Tibial artery (tissue), 4 donors: ENCODE measurements around the gene NEK7.

Experiments used
- DNase-seq, 2 donors: peaks; one replicate each; pipeline ENCODE4 v3.0.0-alpha.2; 2019
- H3K27ac ChIP-seq, 2 donors: fragments of 200-600 bp; sonication (generic) in 1 of 2; 1 replicate in 1 of 2; 2 replicates in 1 of 2; pipeline ENCODE4 v1.5.1; 2018 to 2019; ENCODE audit warnings: mild to moderate bottlenecking in 1 of 2
- H3K27me3 ChIP-seq, 2 donors: fragments of 200-600 bp; sonication (generic) in 1 of 2; one replicate each; pipeline versions ENCODE4 v1.5.1 to v1.6.0; 2016 to 2019
- H3K36me3 ChIP-seq, 3 donors: fragments of 200-600 bp; sonication (generic) in 2 of 3; one replicate each; pipeline ENCODE4 v1.5.1; 2016 to 2019; ENCODE audit warnings: mild to moderate bottlenecking in 2 of 3
- H3K4me1 ChIP-seq, 4 donors: fragments of 200-600 bp; sonication (generic) in 2 of 4; 1 replicate in 3 of 4; 2 replicates in 1 of 4; pipeline ENCODE4 v1.5.1; 2016 to 2019
- H3K4me3 ChIP-seq, 2 donors: fragments of 200-600 bp; sonication (generic) in 1 of 2; 1 replicate in 1 of 2; 2 replicates in 1 of 2; pipeline ENCODE4 v1.5.1; 2018 to 2019; ENCODE audit warnings: mild to moderate bottlenecking in 2 of 2
- H3K9me3 ChIP-seq, 3 donors: fragments of 200-600 bp; sonication (generic) in 1 of 3; one replicate each; pipeline ENCODE4 v1.5.1; 2016 to 2019
- CTCF ChIP-seq, 2 experiments: fragments of 200-600 bp in 1 of 2; fragments of 450-650 bp in 1 of 2; IDR thresholded peaks; one replicate each; pipeline ENCODE4 v1.5.1; 2017 to 2019; ENCODE audit warnings: antibody characterized with exemption in 2 of 2, mild to moderate bottlenecking in 1 of 2, moderate library complexity in 1 of 2
- intact Hi-C: fragments of 100-400 bp; cut with DNase I; formaldehyde crosslinking; loops from one replicate; pipeline ENCODE4 v1.15.0; 2023; ENCODE audit warnings: low total_unique reads

Gene NEK7

DNA sequence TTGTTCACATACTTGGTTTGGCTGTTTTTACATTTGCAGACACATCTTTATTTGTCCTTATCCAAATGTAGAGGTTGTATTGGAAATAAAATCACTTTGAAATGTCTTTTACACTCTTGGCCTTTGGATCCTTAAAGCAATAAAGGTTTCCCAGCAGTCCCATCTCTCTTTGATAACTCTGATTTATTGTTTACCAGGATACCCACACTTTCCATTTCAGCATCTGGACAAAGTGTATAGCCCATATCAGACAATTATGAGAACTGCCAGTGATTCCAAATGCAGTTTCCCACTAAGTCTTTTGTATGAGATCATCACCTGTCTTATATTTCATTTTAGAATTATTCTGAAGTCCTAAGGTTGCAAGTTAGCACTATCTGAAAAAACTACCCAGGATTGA lies 114.7 kb downstream of the NEK7 start:
- Histone ChIP-seq H3K4me3 (no peak overlapping the region), H3K4me1 (peaks cover 0 to 37% (median 3%) of the 10 kb centered on the region in 4 donors), H3K36me3 (no peaks in the 10 kb centered on the region), H3K27ac (no peak overlapping the region), H3K9me3 (no peaks in the 10 kb centered on the region), H3K27me3 (no peaks in the 10 kb centered on the region)
- no peak for TF ChIP-seq CTCF (IDR thresholded peaks at IDR 0.05)
- intact Hi-C loops, result no loop called here
- no peak for DNase-seq

- Histone ChIP-seq H3K27me3 (no peaks in the 10 kb centered on the region), H3K9me3 (no peaks in the 10 kb centered on the region)
- intact Hi-C loops, result no loop called here
Measured at GRCh38 chr1:198272492-198272891, 115.7 kb downstream of the NEK7 start.

GRCh38 chr1:198273748-198274295 lies 117.0 kb downstream of the NEK7 start:
- Histone ChIP-seq H3K27me3 (no peaks in the 10 kb centered on the region), H3K27ac (no peak overlapping the region), H3K4me1 (peaks cover 0 to 23% (median 3%) of the 10 kb centered on the region in 4 donors), H3K36me3 (no peaks in the 10 kb centered on the region), H3K4me3 (no peak overlapping the region), H3K9me3 (no peaks in the 10 kb centered on the region)
- TF ChIP-seq CTCF (IDR thresholded peaks at IDR 0.05), result no peak
- DNase-seq, result no peak
- intact Hi-C loops, result no loop called here

More at GRCh38 chr1:198272492-198272891, 115.7 kb downstream of the NEK7 start:
- DNase-seq, result no peak
- Histone ChIP-seq H3K27ac (no peak overlapping the region), H3K4me3 (no peak overlapping the region), H3K36me3 (no peaks in the 10 kb centered on the region), H3K4me1 (peaks cover 0 to 36% (median 3%) of the 10 kb centered on the region in 4 donors)
- no peak for TF ChIP-seq CTCF (IDR thresholded peaks at IDR 0.05)

- H3K36me3 ChIP-seq, result no peaks in the 10 kb centered on the region
- no peaks in the 10 kb centered on the region for H3K27me3 ChIP-seq
- H3K27ac ChIP-seq, result no peak overlapping the region
- H3K4me3 ChIP-seq, result no peak overlapping the region
- H3K4me1 ChIP-seq, result peaks cover 0 to 18% (median 3%) of the 10 kb centered on the region in 4 donors
- intact Hi-C loops, result no loop called here
- no peak for DNase-seq
- TF ChIP-seq CTCF (IDR thresholded peaks at IDR 0.05), result no peak
- no peaks in the 10 kb centered on the region for H3K9me3 ChIP-seq
Measured at GRCh38 chr1:198275597-198275996, 118.8 kb downstream of the NEK7 start.

GRCh38 chr1:198276241-198276640 lies 119.4 kb downstream of the NEK7 start:
- H3K27ac ChIP-seq, result no peak overlapping the region
- no peaks in the 10 kb centered on the region for H3K27me3 ChIP-seq
- no peak for DNase-seq
- no peaks in the 10 kb centered on the region for H3K9me3 ChIP-seq
- H3K36me3 ChIP-seq, result no peaks in the 10 kb centered on the region
- H3K4me1 ChIP-seq, result peaks cover 0 to 18% (median 3%) of the 10 kb centered on the region in 4 donors
- intact Hi-C loops, result no loop called here
- TF ChIP-seq CTCF (IDR thresholded peaks at IDR 0.05), result no peak
- H3K4me3 ChIP-seq, result no peak overlapping the region

- no peak for TF ChIP-seq CTCF (IDR thresholded peaks at IDR 0.05)
- Histone ChIP-seq H3K4me3 (no peak overlapping the region), H3K27me3 (no peaks in the 10 kb centered on the region), H3K36me3 (no peaks in the 10 kb centered on the region), H3K9me3 (no peaks in the 10 kb centered on the region), H3K27ac (no peak overlapping the region), H3K4me1 (peaks cover 0 to 7% (median 0%) of the 10 kb centered on the region in 4 donors)
- no peak for DNase-seq
- intact Hi-C loops, result no loop called here
Measured at GRCh38 chr1:198278943-198279342, 122.1 kb downstream of the NEK7 start.
